GM19397 (cell line): ENCODE results near the gene DLEC1.

Source experiments
- ATAC-seq: cut with Tn5 transposase; IDR thresholded peaks from one replicate; pipeline ENCODE4 v1.9.1; 2021; ENCODE audit warnings: mild to moderate bottlenecking, moderate library complexity; ENCODE audit not compliant: unreplicated experiment

Gene DLEC1

DNA sequence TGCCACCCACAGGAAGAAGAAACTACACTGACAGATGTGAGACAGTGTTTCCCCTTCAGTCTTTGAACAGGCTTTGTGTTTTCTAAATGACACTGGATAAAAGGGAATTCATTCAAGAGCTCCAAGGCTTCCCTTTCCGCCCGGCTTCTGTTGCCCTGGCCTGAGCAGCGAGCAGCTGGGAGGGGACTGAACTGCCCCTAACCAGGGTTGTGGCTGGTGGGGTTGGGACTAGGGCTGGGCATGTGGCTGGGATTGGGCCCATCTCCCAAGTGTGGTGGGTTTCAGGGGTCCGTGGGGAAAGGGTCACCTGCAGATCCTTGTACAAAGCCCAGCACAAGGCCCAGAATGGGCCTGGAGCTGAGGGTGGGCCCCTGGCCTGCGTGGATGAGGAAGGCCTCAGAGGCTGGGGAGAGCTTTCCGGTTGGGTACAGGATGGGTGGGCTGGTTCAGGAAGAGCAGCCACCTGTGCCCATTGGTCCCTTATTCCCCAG lies 38.0 kb upstream of the DLEC1 start:
- no peak for ATAC-seq

GRCh38 chr3:38001456-38002081 lies 37.4 kb upstream of the DLEC1 start:
- no peak for ATAC-seq

DNA sequence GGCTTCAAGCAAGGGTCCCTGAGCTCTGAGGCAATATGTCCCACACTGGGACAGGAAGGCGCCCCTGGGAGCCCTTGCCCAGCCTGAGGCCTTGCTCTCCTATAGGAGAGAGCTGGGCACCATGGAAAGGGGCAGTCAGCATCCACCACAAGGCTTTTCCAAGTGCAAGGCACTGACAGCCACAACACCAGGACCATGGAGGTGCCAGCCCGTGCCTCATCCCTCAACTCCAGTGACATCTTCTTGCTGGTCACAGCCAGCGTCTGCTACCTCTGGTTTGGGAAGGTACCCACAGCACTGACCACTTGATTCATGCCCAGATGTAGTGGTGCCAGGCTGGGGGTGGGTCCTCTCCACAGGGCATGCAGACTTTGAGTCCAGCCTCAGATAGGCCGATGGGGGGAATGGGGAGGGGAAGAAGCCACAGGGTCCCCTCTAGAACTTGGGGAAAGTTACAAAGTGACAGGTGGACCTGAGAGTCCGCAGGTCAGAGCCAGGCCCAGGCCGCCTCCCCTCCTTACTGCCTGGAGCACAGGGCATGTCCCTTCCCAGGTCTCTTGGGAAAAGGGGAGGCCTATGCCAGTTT lies 36.6 kb upstream of the DLEC1 start:
- no peak for ATAC-seq

- no peak for ATAC-seq
Observed at GRCh38 chr3:38002940-38003339, 36.1 kb upstream of the DLEC1 start.

GRCh38 chr3:38003371-38003816 lies 35.6 kb upstream of the DLEC1 start:
- no peak for ATAC-seq

DNA sequence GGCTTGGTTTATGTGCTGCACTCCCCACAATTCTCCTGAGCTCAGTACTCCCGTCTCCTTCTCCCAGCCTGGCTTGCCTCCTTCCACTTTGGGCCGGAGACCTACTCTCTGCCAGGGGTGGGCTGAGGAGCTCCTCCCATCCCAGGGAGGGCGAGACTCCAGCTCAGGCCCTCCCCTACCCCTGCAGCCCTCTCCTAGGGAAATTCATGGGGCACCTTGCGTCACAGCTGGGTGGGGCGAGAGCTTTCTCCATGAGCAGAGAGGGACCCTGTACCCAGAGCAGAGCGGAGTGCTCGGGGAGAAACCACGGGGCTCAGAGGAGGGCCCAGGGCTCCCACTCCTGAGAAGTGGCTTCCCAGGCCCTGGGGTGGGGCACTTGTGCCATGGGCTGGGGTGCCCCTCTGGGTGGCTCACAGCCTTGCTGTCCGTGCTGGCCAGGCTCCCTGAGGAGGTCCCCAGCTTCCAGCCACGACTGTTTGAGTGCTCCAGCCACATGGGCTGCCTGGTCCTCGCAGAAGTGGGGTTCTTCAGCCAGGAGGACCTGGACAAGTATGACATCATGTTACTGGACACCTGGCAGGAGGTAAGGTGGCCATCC lies 35.1 kb upstream of the DLEC1 start:
- no peak for ATAC-seq

- no peak for ATAC-seq
Observed at GRCh38 chr3:38004415-38005075, 34.5 kb upstream of the DLEC1 start.

- no peak for ATAC-seq
Observed at GRCh38 chr3:38005076-38006020, 33.7 kb upstream of the DLEC1 start.

- ATAC-seq: no peak
Observed at GRCh38 chr3:38006031-38006430, 33.0 kb upstream of the DLEC1 start.

DNA sequence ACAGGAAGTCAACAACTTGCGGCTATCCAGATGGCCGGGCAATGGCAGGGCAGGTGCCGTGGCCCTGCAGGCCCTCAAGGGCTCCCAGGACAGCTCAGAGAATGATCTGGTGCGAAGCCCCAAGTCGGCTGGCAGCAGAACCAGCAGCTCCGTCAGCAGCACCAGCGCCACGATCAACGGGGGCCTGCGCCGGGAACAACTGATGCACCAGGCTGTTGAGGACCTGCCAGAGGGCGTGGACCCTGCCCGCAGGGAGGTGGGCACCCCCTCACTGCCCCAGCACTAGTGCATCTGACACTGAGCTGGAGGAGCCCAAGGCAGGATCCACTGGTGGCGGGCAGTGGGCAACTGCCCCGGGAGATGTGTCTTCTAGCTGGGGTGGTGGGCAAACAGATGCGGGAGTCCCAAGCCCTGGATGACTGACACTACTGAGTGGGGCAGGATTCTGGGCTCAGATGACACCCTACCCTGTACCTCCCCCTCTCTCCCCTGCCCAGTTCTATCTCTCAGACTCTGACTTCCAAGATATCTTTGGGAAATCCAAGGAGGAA lies 32.5 kb upstream of the DLEC1 start:
- no peak for ATAC-seq

- ATAC-seq: no peak
Observed at GRCh38 chr3:38007754-38008090, 31.3 kb upstream of the DLEC1 start.

GRCh38 chr3:38008191-38008701 lies 30.8 kb upstream of the DLEC1 start:
- ATAC-seq: no peak

DNA sequence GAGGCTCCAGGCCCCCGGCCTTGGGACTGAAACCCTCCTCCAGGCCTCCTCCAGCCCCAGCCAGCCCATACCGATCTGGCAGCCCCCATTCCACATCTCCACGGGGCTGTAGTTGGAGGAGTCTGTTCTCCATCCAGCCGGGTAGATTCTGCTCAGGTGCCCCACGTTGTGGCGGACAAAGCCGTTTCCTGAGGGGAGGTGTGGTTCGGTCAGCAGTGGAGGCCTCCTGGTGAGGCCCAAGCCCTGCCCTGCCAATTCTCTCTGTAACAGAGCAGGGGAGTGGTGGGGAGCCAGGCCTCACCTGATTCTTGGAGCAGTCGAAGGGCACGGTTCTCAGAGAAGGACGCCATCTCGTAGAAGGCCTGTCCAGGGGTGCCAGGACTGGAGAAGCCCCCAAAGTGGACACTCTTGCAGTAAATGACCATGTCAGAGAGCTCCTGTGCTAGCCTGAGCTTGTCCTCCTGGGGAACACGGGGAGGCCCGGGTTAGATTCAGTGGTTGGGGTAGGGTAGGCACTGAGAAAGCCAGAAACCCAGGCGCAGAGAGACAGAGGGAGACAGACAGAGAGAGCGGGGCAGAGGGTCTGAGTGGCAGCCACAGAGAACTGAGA lies 29.9 kb upstream of the DLEC1 start:
- no peak for ATAC-seq

- ATAC-seq: no peak
Observed at GRCh38 chr3:38009807-38010591, 29.0 kb upstream of the DLEC1 start.

DNA sequence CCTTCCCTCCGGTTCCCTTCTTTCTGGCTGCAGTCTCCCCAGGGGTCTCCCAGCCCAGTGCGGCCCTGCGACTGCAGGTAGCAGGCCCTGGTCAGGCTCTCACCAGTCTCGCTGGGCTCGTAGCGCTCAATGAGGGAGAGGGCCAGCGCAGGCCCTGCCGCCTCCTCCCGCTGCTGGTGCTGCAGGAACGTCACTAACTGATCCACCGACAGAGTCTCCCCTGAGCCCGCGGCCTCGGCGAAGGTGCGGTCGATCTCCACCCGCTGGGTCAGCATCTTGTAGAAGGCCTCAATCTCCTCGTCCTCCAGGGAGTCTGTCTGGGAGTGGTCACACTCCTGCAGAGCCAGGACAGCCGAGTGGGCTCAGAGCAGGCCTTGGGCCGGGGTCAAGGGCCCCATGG lies 27.9 kb upstream of the DLEC1 start:
- no peak for ATAC-seq

DNA sequence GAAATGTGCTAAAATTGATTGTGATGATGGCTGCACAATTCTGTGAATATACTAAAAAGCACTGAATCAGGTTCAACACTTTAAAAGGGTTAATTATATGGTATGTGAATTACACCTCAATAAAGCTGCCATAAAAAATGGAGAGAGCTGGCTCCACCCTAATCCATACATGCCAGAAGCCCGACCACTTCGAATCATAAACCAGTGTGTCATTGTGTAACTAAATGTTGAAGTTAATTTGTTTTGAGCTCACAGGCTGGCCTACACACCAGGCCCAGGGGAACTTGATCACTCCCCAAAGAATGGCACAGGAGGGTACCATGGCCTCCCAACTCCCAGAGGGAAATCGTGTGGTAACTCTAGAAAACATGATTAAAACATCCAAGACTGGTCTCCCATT lies 23.5 kb upstream of the DLEC1 start:
- no peak for ATAC-seq

GRCh38 chr3:38015984-38016383 lies 23.0 kb upstream of the DLEC1 start:
- ATAC-seq: no peak

GRCh38 chr3:38016410-38016809 lies 22.6 kb upstream of the DLEC1 start:
- ATAC-seq: no peak

DNA sequence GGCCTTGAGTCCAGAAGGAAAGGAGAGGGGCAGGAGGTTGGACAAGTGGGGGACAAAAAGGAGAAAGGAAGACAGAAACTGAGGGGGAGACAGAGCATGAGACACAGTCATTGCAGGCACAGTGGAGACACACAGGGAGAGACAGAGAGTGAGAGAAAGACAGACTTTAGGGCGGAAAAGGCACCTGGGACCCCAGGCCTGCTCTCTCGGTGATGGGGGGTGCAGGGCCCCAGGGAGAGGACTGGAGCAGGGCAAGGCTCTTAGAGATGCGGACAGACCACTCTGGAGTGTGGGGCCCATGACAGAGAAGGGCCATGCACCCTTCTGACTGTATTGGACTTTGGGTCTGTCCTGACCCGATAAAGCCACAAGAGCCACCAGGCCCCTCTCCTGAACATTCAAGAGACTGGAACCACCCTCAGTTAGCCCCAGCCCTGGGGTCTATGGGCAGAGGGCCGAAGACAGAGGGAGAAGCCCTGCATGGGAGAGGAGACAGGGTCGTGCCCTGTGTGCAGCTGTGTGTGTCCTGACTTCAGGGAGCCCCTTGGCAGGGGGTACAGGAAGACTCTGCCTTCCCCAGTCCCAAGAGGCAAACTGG lies 22.1 kb upstream of the DLEC1 start:
- no peak for ATAC-seq
